GM18499 (cell line): Measurements from ENCODE around the gene PHLPP1.

Experiments used
- ATAC-seq: cut with Tn5 transposase; IDR thresholded peaks from one replicate; pipeline ENCODE4 v1.9.1; 2021; ENCODE audit warnings: moderate number of reproducible peaks; ENCODE audit not compliant: insufficient read depth, unreplicated experiment

PHLPP1 gene

DNA sequence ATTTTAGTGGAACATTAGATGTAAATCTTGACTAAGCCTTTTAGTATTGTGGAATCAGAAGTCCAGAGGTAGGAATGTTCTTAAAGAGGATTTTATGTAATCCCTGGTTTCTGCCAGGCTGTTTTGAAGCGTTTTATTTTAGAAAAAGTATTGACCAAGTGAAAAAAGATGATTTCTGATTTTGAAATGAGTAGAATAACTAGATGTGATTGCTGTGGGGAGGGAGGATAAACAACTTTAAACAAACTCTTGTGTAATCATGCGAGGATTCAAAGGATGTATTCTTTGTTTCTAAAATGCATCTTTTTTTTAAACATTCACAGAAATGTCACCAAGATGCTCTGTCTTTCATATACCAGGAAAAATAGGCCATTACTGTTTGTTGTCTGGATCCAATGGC, 53.9 kb downstream of the PHLPP1 start:
- ATAC-seq: no peak

GRCh38 chr18:62771494-62772270, 56.3 kb downstream of the PHLPP1 start:
- ATAC-seq: no peak

- no peak for ATAC-seq
These were observed 57.7 kb downstream of the PHLPP1 start for GRCh38 chr18:62772860-62773584.

DNA sequence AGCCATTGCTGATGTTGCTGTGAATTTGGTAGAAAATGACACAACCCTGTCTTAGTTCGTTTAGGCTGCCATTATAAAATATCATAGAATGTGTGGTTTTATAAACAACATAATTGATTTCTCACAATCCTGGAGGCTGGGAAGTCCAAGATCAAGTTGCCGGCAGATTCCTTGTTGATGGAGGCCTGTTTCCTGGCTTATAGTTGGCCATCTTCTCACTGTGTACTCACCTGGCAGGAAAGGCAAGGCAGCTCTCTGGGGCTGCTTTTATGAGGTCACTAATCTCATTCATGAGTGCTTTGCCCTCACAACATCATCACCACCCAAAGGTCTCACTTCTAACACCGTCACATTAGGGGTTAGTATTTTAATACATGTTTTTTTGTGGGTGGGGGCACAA, 58.4 kb downstream of the PHLPP1 start:
- no peak for ATAC-seq

DNA sequence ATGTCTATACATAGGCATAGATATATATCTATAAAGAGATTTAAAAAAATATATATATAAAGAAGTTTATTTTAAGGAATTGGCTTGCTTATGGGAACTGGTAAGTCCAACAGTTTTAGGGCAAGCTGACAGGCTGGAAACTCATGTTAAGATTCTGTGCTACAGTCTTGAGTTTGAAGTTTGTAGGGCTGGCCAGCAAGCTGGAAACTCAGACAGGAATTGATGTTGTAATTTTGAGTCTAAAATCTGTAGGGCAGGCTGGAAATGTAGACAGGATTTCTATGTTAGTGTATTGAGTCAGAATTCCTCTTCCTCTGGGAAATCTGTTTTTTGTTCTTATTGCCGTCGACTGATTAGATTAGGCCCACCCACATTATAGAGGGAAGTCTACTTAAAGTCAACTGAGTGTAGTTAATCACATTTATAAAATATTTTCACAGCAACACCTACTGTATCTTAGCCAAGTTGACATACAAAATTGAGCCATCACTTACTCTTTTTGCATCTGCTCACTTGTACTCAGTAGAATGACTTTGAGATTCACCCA, 60.8 kb downstream of the PHLPP1 start:
- ATAC-seq: no peak

- ATAC-seq: no peak
These were observed 62.5 kb downstream of the PHLPP1 start for GRCh38 chr18:62777814-62778213.

- ATAC-seq: no peak
These were observed 63.9 kb downstream of the PHLPP1 start for GRCh38 chr18:62778976-62779869.

DNA sequence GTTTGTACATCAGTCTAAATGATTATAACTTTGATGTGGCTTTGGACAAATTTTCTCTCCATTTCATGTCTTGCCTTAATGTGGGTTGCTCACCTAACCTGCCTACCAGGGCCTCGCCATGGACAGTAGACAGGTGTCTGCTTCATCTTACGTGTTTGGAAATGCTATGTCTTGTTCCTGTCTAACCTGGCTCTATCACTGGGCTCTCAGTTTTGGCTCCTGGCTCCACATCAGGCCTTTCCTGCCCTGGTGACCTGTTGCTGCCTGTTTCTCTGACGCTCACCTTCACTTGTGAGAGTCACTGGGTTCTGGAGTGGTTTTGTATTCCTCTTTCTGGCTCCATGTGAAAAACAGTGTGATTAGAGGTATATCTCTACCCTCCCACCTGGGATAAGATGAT, 65.9 kb downstream of the PHLPP1 start:
- no peak for ATAC-seq

GRCh38 chr18:62781893-62782292, 66.6 kb downstream of the PHLPP1 start:
- ATAC-seq: no peak

- peak; percentile 63 for ATAC-seq
These were observed 69.1 kb downstream of the PHLPP1 start for GRCh38 chr18:62784338-62784965.

GRCh38 chr18:62784966-62785413, 69.6 kb downstream of the PHLPP1 start:
- ATAC-seq: peak; percentile 15

DNA sequence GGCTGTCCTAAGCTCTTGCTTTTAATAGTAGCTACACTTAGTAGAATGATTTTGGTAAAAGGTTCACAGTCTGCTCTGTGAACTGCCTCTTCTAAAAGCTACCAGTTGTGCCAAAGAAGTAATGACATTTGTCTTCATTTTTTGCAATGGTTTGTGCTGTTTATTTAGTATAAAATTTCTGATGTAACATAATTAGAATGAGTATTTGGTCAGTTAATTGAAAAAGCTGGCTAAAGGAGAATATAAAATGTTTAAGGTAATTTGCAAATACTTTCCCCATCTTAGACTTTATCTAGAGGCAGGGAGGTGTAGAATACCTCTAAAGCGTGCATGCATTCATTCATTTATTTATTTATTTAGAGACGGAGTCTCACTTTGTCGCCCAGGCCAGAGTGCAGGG, 71.3 kb downstream of the PHLPP1 start:
- no peak for ATAC-seq

GRCh38 chr18:62788111-62788510, 72.8 kb downstream of the PHLPP1 start:
- no peak for ATAC-seq

- no peak for ATAC-seq
These were observed 73.5 kb downstream of the PHLPP1 start for GRCh38 chr18:62788876-62789275.

GRCh38 chr18:62790871-62791772, 75.8 kb downstream of the PHLPP1 start:
- no peak for ATAC-seq

GRCh38 chr18:62792016-62792415, 76.7 kb downstream of the PHLPP1 start:
- no peak for ATAC-seq

DNA sequence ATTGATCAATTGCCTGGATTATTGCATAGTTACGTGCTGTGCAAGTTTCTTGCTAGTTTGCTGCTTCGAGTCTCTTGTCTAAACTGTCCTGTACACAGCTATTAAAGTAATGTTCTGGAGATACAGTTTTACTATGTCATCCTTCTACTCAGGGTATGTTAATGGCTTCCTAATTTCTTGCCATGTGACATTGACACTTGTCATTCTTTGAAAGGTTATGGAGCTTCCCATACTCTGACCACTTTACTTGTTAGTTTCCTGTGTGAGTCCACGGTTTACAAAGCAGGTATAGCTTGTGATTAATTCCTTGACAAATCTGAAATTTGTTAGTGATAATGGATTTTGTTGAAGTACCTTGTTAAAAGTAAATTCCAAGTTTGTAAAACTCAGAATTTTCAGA, 80.5 kb downstream of the PHLPP1 start:
- ATAC-seq: no peak

GRCh38 chr18:62796216-62796621, 80.9 kb downstream of the PHLPP1 start:
- no peak for ATAC-seq

- no peak for ATAC-seq
These were observed 82.0 kb downstream of the PHLPP1 start for GRCh38 chr18:62797329-62797728.
